22Rv1 (cell line): ENCODE results near the gene RASL10B.

Source experiments
- H3K27ac ChIP-seq: fragments of 450-650 bp; 2 replicates; pipeline ENCODE4 v1.5.1; 2017
- ZFX ChIP-seq: fragments of 450-650 bp; IDR thresholded peaks from 2 replicates; pipeline ENCODE4 v1.6.1; 2017; ENCODE audit warnings: antibody characterized with exemption, borderline replicate concordance
- TF ChIP-seq, protein P1 (sequence below): fragments of 450-650 bp; IDR thresholded peaks from 2 replicates; pipeline ENCODE4 v1.5.1; 2017; ENCODE audit warnings: mild to moderate bottlenecking

RASL10B gene

DNA sequence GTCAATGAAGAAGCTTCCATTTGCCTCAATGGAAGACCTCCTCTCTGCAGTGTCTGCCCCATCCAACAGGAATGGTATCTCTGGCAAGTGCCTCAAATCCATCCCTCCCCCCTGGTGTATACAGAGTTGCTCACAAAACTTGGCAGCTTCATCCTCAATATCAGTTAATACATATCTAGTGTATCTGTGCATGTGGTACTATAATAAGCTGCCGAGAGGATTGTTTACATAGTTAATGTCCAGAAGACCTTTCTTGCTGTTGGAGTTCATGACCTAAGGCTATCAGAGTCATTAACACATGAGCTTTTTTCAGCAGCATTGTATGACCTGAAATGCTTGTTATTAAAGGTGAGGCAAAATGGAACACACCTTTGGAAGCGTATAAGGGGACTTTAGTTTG, 14.0 kb upstream of the RASL10B start:
- 0 out of 2 replicates have a peak overlapping the region, but pooled peaks have one; percentile 2 for H3K27ac ChIP-seq
- TF ChIP-seq, protein P1, sequence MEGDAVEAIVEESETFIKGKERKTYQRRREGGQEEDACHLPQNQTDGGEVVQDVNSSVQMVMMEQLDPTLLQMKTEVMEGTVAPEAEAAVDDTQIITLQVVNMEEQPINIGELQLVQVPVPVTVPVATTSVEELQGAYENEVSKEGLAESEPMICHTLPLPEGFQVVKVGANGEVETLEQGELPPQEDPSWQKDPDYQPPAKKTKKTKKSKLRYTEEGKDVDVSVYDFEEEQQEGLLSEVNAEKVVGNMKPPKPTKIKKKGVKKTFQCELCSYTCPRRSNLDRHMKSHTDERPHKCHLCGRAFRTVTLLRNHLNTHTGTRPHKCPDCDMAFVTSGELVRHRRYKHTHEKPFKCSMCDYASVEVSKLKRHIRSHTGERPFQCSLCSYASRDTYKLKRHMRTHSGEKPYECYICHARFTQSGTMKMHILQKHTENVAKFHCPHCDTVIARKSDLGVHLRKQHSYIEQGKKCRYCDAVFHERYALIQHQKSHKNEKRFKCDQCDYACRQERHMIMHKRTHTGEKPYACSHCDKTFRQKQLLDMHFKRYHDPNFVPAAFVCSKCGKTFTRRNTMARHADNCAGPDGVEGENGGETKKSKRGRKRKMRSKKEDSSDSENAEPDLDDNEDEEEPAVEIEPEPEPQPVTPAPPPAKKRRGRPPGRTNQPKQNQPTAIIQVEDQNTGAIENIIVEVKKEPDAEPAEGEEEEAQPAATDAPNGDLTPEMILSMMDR = no peak
- no peak for TF ChIP-seq ZFX

DNA sequence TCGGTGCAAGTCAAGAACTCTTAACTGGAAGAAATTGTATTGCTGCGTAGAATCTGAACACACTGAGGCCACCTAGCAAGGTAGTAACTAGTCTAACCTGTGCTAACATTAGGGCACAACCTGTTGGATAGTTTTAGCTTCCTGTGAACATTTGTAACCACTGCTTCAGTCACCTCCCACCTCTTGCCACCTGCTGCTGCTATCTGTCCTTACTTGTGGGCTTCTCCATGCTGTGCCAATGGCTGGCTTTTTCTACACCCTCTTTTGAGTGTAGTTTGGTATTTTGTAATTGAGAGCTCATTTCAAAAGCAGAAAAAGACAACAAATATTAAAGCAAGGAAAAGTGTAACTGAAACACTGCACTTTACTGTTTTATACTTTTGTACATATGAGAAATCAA, 7.7 kb upstream of the RASL10B start:
- no peak overlapping the region for H3K27ac ChIP-seq
- no peak for TF ChIP-seq ZFX
- TF ChIP-seq, protein P1 = no peak

DNA sequence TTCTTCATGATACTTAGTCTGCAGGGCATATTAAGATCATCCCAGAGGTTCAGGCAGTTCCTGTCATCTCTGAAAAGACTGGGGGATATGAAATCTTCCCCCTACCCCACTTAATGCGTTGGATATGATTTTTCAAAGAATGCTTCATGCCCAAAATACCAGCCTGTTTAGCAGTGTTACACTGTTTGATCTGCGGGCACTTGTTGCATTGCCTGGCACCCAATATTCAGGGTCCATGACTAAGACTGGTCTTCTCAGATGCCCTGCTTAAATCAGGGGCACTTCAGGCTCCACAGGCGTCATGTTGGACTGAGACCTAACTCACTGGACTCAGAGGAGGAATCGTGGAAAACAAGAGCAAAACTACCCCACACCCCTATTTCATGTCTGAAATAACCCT, 6.4 kb upstream of the RASL10B start:
- TF ChIP-seq, protein P1 = no peak
- TF ChIP-seq ZFX = no peak
- no peak overlapping the region for H3K27ac ChIP-seq

DNA sequence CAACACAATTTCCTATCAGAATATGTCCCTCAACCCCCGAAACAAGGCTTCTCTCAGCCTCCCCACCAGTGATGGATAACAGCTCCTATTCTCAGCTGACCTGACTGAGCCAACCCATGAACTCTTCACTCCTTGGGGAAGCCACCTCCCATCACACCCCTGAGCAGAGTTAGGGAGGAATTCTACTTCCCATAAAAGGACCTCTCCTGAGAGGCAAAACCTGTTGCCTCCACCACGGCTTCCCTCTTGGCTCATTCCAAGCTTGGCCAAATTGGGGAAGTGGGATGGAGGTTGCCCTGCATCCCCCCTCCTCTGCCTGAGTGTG, 5.7 kb upstream of the RASL10B start:
- no peak overlapping the region for H3K27ac ChIP-seq
- TF ChIP-seq ZFX = no peak
- TF ChIP-seq, protein P1 = no peak

DNA sequence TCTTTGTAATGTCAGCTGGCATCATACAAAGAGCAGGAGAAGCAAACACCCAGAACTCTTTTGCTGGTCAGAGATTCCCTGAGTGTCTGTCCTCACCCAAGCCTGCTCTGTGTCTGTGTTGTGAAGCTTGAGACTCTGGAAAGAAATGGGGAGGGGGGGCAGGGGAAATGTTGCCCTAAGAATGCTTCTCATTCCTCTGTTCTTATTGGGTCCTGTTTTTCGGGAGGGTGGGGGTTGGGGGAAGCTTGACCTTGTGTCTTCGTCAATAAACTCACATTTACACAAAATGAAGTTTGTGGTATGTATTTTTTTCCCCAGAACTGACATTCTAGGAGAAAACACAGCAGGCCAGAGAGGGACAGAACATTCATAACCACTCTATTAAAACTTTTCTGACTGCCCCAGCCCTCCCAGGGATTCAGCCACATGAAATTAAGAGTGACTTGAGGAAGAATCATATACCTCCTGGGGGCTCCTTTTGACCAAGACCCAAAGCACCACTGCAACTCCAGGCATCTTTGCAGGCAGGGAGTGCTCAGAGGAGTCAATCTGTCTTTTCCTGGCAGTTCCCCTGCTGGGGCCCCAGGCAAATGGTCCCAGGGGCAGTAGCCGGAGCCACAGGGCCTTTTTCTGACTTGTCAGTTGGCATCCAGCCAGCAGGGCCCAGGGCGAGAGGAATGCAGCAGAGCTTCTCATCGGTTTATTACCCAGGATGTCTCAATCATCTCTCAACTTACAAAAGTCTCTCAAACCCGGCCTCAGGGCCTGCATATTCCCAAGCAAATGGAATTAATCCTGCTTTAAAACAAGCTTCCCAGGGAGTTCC, 5.1 kb upstream of the RASL10B start:
- TF ChIP-seq, protein P1 = no peak
- no peak for TF ChIP-seq ZFX
- H3K27ac ChIP-seq = no peak overlapping the region

DNA sequence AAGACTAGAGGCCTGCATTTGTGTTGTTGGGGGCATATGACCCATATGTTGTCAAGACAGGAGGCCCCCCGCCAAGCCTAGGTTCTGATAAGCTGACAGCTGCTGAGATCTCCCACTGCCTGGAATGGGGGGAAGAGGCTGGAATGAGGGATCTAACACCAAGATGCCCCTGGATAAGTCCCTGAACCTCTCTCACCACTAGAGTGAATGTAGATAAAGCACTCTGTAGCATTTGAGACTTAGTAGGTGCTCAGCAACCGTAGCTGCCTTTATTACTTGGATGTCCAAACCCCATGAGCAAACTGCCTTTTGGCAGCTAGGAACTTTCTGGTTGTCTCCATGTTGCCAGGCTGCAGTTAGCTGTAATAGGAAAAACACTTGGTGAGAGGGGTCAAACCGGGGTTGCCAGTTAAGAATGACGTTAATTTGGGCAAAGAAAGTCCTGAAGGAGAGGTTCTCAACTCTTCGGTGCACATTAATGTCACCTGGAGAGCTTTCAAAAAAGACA, 4.4 kb upstream of the RASL10B start:
- H3K27ac ChIP-seq = no peak overlapping the region

DNA sequence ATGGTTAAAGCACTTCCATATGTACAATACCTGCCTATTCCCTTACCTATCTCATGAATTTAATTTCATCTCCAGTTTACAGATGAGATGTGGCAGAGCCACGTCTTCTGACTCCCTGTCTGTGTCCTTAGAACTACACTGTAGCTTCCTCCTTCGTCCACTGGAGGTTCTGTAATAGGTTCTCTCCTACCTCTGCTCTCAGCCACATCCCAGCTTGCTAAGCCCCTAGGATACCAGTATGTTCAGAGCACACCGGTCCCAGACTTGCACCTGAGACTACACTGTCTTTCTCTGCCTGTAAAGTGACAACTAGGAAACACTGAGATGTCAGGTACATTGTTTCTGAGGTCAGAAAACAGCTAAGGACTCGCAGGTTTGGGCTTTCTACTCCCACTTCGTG, 3.8 kb upstream of the RASL10B start:
- no peak overlapping the region for H3K27ac ChIP-seq
- TF ChIP-seq, protein P1 = no peak
- TF ChIP-seq ZFX = no peak

More for the DNA sequence above, 4.4 kb upstream of the RASL10B start:
- TF ChIP-seq, protein P1 = no peak
- TF ChIP-seq ZFX = no peak
